Muscle layer of duodenum (tissue), 2 donors: ENCODE measurements around the gene PTK7.

ENCODE experiments used
- H3K27ac ChIP-seq: one replicate; pipeline ENCODE4 v1.7.0; 2013; ENCODE audit warnings: mild to moderate bottlenecking, low read length
- H3K27me3 ChIP-seq: one replicate; pipeline ENCODE4 v1.7.0; 2013; ENCODE audit warnings: low read depth, mild to moderate bottlenecking, control low read depth, low read length
- H3K36me3 ChIP-seq, 2 donors: one replicate each; pipeline ENCODE4 v1.7.0; 2013; ENCODE audit warnings: low read length in 2 of 2, control low read depth in 1 of 2, mild to moderate bottlenecking in 1 of 2; ENCODE audit not compliant: insufficient read depth in 2 of 2, control insufficient read depth in 1 of 2
- H3K4me1 ChIP-seq, 2 donors: one replicate each; pipeline ENCODE4 v1.7.0; 2013; ENCODE audit warnings: low read length in 2 of 2, mild to moderate bottlenecking in 2 of 2, control low read depth in 1 of 2, moderate library complexity in 1 of 2; ENCODE audit not compliant: insufficient read depth in 2 of 2, control insufficient read depth in 1 of 2
- H3K4me3 ChIP-seq, 2 donors: one replicate each; pipeline ENCODE4 v1.7.0; 2013; ENCODE audit warnings: low read length in 2 of 2, low read depth in 1 of 2, mild to moderate bottlenecking in 1 of 2
- H3K9me3 ChIP-seq, 2 donors: one replicate each; pipeline ENCODE4 v1.7.0; 2013; ENCODE audit warnings: low read length in 2 of 2, control low read depth in 1 of 2, mild to moderate bottlenecking in 1 of 2; ENCODE audit not compliant: control insufficient read depth in 1 of 2
- donor health status: healthy.

PTK7 gene

DNA sequence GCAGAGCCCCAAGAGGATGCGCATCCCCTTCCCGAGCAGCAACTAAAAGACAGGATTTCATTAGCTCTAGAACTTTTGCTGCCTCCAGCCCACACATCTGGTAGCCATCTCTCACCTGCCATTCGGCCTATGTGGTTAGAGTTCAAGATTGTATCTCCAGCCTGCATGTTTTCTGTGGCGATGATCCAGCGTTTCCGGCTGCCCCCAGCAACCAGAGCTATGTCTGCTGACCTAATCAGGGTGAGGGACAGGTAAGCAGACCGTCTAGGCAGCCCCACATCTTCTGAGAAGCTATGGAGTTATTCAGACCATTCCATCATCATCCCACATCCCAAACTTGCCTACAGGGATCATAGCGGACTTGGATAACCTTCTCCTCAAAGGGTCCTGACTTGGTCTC, 20.1 kb upstream of the PTK7 start:
- Histone ChIP-seq H3K36me3 (peaks cover 10 to 12% of the 10 kb centered on the region in 2 donors), H3K9me3 (no peaks in the 10 kb centered on the region), H3K4me3 (no peak overlapping the region), H3K27ac (no peak overlapping the region), H3K4me1 (peaks cover 12 to 36% of the 10 kb centered on the region in 2 donors), H3K27me3 (no peaks in the 10 kb centered on the region)

DNA sequence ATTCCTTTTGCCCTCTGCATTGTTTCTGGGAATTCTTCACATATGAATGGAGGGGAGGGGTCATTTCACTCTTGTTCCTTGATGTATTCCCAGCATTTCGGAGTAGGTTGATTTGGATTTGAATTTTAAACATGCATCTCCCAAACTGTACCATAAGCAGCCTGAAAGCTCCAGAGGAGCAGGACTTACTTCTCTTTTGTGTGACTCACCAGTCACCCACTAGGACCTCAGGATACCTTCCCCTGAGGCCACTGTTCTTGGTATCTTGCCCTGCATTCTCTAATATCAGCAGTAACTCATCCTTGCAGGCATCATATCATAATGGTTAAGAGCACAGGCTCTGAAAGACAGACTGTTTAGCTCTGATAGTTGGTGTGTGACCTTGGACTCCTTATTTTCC, 17.6 kb upstream of the PTK7 start:
- peaks cover 12 to 33% of the 10 kb centered on the region in 2 donors for H3K4me1 ChIP-seq
- H3K36me3 ChIP-seq: peaks cover 10 to 23% of the 10 kb centered on the region in 2 donors
- peak overlapping the region; percentile 92 for H3K27ac ChIP-seq
- no peaks in the 10 kb centered on the region for H3K27me3 ChIP-seq
- H3K4me3 ChIP-seq: peak overlapping the region; percentile 80 to 98
- no peaks in the 10 kb centered on the region for H3K9me3 ChIP-seq

DNA sequence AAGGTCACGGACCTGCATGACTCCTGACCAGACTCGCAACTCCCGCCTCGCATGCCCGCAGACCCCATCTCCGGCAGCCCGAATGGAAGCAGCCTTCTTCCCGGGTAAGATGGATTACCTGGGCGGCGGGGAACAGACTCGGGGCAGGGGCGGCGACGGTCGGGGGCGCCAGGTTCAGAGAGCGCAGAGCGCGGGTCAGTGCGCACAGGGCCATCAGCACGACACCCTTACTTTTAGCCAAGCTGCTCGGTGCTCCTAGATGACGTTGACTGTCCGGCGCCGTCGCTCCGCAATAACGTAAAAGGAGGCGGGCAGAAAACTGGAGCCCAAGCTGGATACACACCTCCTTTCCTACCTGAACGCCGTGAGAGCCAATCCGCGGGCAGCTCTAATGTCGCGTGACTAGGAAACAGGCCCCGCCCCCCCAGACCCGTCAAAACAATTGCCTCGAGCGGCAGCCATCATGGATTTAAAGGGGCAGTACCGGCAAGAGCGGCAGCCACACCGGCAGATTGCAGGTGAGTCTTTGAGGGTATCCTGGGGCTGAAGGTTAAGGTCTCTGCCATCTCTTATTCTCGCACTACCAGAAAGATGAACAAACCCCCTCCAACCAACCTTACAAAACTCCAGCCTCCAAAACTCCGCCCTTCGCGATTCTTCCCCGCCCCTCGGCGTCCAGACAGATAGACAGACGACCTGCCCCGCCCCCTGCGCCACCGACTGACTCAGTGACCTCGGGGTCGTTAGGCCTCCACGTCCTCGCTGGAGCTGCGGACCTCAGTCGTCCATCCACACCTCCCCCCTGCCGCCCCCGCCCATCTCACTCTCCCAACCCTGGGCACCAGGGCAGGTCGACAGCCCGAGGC, 16.7 kb upstream of the PTK7 start, which contains the start of the genes KLC4 and MRPL2:
Gene KLC4 (plus strand): TSS at position 464 of the 866 bp plus-strand sequence. CDS start 1,705 bp downstream, outside the sequence.
Gene MRPL2 (minus strand): TSS at position 267 of the 866 bp plus-strand sequence. CDS start 53 bp downstream, at position 214.
- H3K4me1 ChIP-seq: peaks cover 9 to 30% of the 10 kb centered on the region in 2 donors
- H3K27me3 ChIP-seq: no peaks in the 10 kb centered on the region
- H3K9me3 ChIP-seq: no peaks in the 10 kb centered on the region
- H3K27ac ChIP-seq: peak within 1 kb of the TSS; percentile 92
- H3K36me3 ChIP-seq: peaks cover 10 to 23% of the 10 kb centered on the region in 2 donors
- H3K4me3 ChIP-seq: peak within 1 kb of the TSS; percentile 80 to 98

DNA sequence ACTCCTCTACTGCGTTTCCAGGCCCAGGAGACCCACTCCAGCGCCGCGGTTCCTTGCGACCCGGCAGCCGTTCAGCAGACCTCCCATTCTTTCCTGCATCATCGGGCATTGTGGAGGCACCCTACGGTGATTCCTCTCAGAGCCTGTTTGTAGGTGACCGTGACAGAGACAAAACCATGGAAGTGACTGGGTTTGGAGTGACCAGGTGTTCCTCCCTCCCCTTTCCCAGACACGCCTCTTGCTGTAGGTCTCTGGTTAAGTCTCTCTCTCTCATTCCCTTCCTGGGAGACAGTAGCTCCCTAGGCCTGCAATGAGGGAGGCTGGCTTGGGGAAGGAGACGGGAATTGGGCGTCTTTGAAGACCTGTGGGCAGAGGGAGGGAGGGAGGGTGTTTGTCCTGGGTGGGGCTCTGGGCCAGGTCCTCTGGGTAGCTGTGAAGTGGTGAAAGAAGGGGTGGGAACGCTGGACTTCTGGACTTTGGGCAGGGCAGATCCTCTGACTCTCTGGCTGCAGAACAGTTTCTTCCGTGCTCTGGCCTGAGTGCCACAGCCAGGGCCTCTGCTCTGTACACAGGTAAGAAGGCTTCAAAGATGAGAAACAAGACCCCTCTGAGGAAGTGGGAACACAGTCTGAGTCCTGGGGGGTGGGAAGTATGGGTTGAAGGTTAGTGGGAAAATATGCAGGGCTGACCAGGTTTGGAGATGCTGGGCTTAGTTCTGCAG, 15.9 kb upstream of the PTK7 start:
- Histone ChIP-seq H3K4me1 (peaks cover 9 to 27% of the 10 kb centered on the region in 2 donors), H3K36me3 (peaks cover 10 to 28% of the 10 kb centered on the region in 2 donors), H3K27me3 (no peaks in the 10 kb centered on the region), H3K9me3 (no peaks in the 10 kb centered on the region), H3K4me3 (peak overlapping the region; percentile 80 to 98), H3K27ac (peak overlapping the region; percentile 92)

DNA sequence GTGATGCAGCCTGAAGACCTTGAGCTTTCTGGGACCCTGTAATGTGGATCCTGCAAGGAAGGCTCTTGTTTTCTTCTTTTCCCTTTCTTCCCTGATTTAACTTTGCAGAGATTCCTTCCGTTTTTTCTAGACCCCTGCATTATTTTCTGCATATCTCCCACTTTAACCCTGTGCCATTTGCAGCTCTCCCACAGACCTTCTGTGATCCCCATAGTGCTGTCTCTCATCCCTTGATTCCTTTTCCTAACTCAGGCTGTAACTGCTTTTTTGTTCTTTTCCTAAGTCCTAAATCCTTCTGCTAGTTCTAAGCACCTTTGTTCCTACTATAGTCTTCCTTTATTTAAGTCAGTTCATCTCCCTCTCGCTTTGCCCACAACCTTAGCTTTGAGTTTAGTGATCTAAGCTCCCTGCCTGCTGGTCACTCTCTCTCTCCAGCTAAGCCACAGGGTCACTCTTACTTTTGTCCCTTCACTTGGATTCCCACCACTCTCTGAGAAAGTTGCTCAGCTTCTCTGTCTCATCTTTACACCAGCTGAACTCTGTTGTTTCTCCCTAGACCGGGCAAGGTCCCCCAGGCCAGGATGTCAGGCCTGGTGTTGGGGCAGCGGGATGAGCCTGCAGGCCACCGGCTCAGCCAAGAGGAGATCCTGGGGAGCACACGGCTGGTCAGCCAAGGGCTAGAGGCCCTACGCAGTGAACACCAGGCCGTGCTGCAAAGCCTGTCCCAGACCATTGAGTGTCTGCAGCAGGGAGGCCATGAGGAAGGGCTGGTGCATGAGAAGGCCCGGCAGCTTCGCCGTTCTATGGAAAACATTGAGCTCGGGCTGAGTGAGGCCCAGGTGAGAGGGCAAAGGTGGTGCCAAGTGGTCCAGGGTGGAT, 15.1 kb upstream of the PTK7 start:
- Histone ChIP-seq H3K36me3 (peaks cover 10 to 29% of the 10 kb centered on the region in 2 donors), H3K27ac (peak overlapping the region; percentile 92), H3K4me3 (peak overlapping the region; percentile 80 to 98), H3K4me1 (peaks cover 9 to 27% of the 10 kb centered on the region in 2 donors), H3K27me3 (no peaks in the 10 kb centered on the region), H3K9me3 (no peaks in the 10 kb centered on the region)

DNA sequence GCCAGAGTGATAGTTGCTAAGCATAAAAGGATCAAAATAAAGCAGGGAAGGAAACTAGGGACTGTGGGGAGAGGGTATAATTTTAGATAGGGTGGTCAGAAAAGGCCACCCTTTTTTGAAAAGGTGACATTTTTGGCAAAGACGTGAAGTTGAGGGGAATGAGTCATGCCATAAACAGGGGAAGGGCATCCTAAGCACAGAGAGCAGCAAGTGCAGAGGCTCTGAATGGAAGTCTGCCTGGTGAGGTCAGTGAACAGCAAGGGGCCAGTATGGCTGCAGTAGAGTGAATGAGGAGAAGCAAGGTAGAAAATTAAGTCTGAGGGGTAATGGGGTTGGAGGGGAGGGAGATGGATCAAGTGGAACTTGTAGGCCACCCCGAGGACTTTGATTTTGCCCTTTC, 14.3 kb upstream of the PTK7 start:
- peaks cover 12 to 32% of the 10 kb centered on the region in 2 donors for H3K36me3 ChIP-seq
- H3K4me3 ChIP-seq: no peak overlapping the region

DNA sequence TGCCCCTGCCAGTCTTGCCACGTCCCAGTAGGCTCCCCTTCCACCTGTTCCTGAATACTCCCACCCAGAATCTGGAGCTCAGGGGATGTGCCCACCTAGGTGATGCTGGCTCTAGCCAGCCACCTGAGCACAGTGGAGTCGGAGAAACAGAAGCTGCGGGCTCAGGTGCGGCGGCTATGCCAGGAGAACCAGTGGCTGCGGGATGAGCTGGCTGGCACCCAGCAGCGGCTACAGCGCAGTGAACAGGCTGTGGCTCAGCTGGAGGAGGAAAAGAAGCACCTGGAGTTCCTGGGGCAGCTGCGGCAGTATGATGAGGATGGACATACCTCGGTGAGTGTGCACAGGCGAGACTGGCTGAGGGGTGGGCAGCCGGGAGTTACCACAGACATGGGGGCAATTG, 13.3 kb upstream of the PTK7 start:
- Histone ChIP-seq H3K27ac (no peak overlapping the region), H3K9me3 (no peaks in the 10 kb centered on the region), H3K36me3 (peaks cover 12 to 36% of the 10 kb centered on the region in 2 donors), H3K27me3 (no peaks in the 10 kb centered on the region), H3K4me1 (peaks cover 9 to 27% of the 10 kb centered on the region in 2 donors), H3K4me3 (no peak overlapping the region)

More for the DNA sequence above, 14.3 kb upstream of the PTK7 start:
- no peak overlapping the region for H3K27ac ChIP-seq
- H3K4me1 ChIP-seq: peaks cover 9 to 27% of the 10 kb centered on the region in 2 donors
- H3K9me3 ChIP-seq: no peaks in the 10 kb centered on the region
- H3K27me3 ChIP-seq: no peaks in the 10 kb centered on the region

DNA sequence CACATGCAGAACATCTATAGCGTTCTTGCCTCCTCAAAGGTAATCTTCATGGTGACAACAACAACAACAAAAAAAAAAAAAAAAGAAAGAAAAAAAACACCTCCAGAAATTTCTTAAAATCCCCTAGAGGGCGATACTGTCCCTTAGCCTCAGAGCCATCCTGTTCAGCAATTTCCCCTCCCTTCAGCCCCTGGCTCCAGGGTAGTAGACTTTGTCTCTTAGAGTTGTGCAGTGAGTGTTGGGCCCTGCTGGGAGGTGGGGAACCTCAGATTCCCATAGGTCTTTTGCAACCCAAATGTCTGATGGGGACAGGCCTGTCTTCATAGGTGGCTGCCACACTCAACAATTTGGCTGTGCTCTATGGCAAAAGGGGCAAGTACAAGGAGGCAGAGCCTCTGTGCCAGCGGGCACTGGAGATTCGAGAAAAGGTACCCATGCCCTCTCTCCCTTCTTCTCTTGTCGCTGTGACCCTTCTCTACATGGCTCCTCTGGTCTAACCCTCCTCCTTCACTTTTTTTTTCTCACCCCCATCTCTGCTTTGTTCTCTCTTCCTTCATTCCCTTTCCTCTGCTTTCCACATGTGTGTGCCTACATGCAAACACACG, 6.0 kb upstream of the PTK7 start:
- H3K4me3 ChIP-seq: no peak overlapping the region
- no peaks in the 10 kb centered on the region for H3K27me3 ChIP-seq
- H3K9me3 ChIP-seq: no peaks in the 10 kb centered on the region
- H3K27ac ChIP-seq: no peak overlapping the region
- H3K36me3 ChIP-seq: peaks cover 16 to 67% of the 10 kb centered on the region in 2 donors
- no peaks in the 10 kb centered on the region for H3K4me1 ChIP-seq

DNA sequence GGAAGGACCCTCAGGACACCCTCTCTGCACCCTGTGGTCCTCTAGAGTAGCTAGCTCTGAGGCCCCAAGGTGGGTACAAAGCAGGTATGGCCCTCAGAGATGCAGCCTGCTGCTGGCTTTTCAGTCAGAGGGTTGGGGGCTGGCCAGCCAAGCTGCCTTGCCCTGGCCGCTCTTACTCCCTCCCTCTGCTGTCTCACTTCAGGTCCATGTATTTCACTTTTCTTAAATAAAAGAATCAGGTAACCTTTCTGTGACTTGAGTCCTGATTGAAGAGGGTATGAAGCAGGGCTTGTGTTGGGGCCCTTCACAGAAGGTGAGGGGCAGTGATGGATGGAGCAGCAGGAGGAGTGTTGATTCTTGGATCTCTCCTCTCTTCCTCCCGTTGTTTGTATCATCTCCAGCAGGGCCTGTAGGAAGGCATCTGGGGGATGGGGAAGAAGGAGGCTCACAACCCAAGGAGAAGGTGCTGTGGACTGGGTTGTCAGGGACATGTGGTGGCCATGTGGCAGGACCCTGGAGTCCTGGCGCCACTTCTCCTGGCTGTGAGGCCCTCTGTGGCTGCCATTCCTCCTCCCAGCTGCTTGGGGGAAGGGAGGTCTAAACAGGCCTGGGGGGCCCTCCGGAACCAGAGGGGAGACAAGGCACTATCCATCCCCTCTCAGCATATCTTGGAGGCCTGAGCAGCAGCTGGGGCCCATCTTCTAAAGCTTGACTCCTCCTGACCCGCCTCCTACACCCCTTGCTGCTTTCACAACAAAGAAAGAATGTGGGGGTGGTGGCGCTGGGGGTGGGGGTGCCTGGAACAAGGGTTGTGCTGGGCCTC, 1.1 kb upstream of the PTK7 start:
- Histone ChIP-seq H3K36me3 (peaks cover 4 to 46% of the 10 kb centered on the region in 2 donors), H3K4me1 (peaks cover 0 to 16% of the 10 kb centered on the region in 2 donors), H3K9me3 (no peaks in the 10 kb centered on the region), H3K27me3 (peaks cover 9% of the 10 kb centered on the region), H3K27ac (no peak overlapping the region), H3K4me3 (no peak overlapping the region)
